ENCODE results near the gene ZPR1. TPM values are rescaled to one million over a fixed set of nuclear protein-coding genes. Genes with fewer than 3 reads are reported as not detected.
"Not testable (repeated sequence)": the region's sequence is repeated elsewhere in the genome, so short reads cannot be mapped to it uniquely, and the experiment has no call there.

Gene ZPR1
- total RNA-seq, 2 experiments from 2014 or later = 53.6 to 57.3 TPM

DNA sequence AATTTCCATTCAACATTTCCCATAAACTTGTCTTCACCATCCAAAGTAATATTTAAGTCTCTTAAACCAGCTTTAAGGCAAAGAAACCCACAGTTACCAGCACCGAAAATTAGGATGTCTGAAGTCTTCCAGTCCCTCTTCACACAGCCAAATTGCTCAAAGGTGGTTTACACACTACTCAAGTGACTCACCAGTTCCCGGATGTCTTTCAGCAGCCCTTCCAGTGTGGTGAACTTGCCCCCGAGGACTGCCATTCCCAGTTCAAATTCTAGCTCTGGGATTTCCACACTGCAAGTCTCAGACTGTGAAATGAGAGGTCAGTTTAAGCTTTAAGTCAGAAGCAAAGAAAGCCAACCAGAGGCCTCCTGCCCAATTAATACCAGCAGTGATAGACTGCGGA, 5.1 kb downstream of the ZPR1 start:
- Mint-ChIP-seq H3K27me3 (no peaks in the 10 kb centered on the region), H3K27ac (no peak overlapping the region), H3K36me3 (peaks cover 58% of the 10 kb centered on the region), H3K4me1 (peaks cover 39% of the 10 kb centered on the region), H3K9me3 (no peaks in the 10 kb centered on the region), H3K4me3 (no peak overlapping the region)
- ATAC-seq (ENCODE audit: low read depth) (no peak), DNase-seq (no peak)
- POLR2A ChIA-PET = interaction anchor here (1.6 kb wide), 1 partner anchor 10 kb away, joined by 8 read pairs; the partner anchor contains the start of gene BUD13

DNA sequence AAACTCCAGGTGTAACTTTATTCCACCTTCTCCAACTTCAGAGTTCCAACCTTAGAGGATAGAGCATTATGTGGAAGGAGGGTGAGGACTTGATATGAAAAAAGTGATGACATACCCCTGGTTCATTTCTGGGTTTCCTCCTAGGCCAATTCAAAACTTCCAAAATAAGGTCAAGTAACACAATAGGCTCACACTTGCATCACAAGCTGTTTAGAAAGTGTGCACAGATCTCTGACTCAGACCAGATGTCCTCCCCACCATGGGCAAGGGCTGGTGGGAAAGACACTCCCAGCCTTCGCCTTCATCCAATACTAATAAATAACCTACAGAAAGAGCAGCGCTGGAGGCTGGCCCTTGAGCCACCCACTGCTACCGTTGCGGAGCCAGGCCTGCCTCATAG, 9.3 kb downstream of the ZPR1 start:
- Mint-ChIP-seq H3K27ac (no peak overlapping the region), H3K4me3 (no peak overlapping the region), H3K27me3 (no peaks in the 10 kb centered on the region), H3K36me3 (peaks cover 55% of the 10 kb centered on the region), H3K4me1 (peaks cover 41% of the 10 kb centered on the region), H3K9me3 (no peaks in the 10 kb centered on the region)
- POLR2A ChIA-PET = interaction anchor here (1.3 to 1.7 kb wide), 2 partner anchors 9 to 11 kb away, joined by 3 to 4 read pairs; partner anchors contain the start of gene ZPR1
- DNase-seq = no peak
- ATAC-seq (ENCODE audit: low read depth) = no peak

DNA sequence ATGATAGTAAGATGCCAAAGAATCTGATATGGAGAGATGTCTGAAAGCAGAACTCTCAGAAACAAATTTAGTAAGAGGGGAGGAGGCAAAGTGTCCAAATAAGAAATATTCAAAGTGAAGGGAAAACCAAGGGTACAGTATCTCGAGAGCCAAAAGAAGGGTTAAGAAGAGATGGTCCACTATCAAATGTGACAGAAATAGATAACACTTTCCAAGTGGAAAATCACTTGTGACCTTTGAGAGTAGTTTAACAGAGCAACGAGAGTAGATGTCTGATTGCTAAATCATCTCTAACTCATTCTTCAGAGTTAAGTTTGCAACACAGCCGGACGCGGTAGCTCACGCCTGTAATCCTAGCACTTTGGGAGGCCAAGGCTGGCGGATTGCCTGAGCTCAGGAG, 10.8 kb downstream of the ZPR1 start:
- H3K36me3 Mint-ChIP-seq = peaks cover 46% of the 10 kb centered on the region
- no peak for ATAC-seq (ENCODE audit: low read depth)
- POLR2A ChIA-PET = interaction anchor here (1.6 kb wide), 1 partner anchor 11 kb away, joined by 6 read pairs; the partner anchor contains the start of gene ZPR1
- no peaks in the 10 kb centered on the region for H3K9me3 Mint-ChIP-seq
- no peak for DNase-seq
- H3K4me3 Mint-ChIP-seq = no peak overlapping the region
- no peaks in the 10 kb centered on the region for H3K27me3 Mint-ChIP-seq
- H3K27ac Mint-ChIP-seq = no peak overlapping the region
- peaks cover 38% of the 10 kb centered on the region for H3K4me1 Mint-ChIP-seq

DNA sequence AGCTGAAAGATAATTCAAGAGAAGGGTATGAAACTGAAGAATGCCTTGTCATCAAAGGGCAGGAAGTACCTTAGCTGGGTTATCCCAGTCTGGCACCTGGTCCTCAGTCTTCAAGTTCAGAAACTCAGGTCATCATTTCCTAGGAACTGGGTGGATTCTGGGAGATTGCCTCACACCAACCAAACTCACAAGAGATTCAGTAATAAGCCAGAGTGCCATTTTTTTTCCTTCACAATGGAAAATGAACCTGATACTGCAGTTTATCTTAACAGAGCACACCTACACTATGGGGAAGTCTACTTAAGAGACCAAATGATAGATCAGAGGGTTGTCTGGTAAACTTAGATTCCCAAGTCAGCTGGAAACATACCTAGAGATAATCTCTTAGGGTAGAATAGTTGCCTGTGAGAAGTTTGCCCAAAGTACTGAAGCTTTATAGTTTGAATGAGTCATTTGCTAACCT, 11.3 kb downstream of the ZPR1 start:
- H3K36me3 Mint-ChIP-seq = peaks cover 45% of the 10 kb centered on the region
- H3K4me1 Mint-ChIP-seq = peaks cover 43% of the 10 kb centered on the region
- H3K27ac Mint-ChIP-seq = no peak overlapping the region

DNA sequence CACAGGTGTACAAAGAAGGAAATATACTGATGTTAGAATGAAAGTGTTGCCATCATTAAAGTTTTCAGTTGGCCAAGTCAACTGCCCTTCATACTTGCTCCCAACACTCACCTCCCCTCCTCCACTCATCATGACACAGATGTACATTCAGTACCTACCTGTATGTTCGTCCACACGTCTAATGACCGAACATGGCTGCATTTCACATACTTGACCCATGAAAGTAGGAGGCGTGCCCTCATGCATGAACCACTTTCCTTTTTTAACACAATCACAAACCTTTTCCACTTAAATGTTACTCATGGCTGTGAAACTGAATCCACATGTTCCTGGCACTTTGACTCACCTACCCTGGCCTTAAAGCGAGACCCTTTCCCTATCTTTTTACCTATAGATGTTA, 11.8 kb downstream of the ZPR1 start:
- POLR2A ChIA-PET = interaction anchor here (0.6 to 1.6 kb wide), 2 partner anchors 12 to 65 kb away, joined by 3 to 6 read pairs; partner anchors contain the start of gene ZPR1
- Mint-ChIP-seq H3K36me3 (peaks cover 40% of the 10 kb centered on the region), H3K4me1 (peaks cover 43% of the 10 kb centered on the region), H3K27ac (no peak overlapping the region), H3K9me3 (no peaks in the 10 kb centered on the region), H3K4me3 (no peak overlapping the region), H3K27me3 (no peaks in the 10 kb centered on the region)
- no peak for ATAC-seq (ENCODE audit: low read depth)
- DNase-seq = no peak

More for the DNA sequence above, 11.3 kb downstream of the ZPR1 start:
- DNase-seq = no peak
- Mint-ChIP-seq H3K27me3 (no peaks in the 10 kb centered on the region), H3K4me3 (no peak overlapping the region), H3K9me3 (no peaks in the 10 kb centered on the region)
- POLR2A ChIA-PET = interaction anchor here (1.6 kb wide), 1 partner anchor 11 kb away, joined by 6 read pairs; the partner anchor contains the start of gene ZPR1
- no peak for ATAC-seq (ENCODE audit: low read depth)

DNA sequence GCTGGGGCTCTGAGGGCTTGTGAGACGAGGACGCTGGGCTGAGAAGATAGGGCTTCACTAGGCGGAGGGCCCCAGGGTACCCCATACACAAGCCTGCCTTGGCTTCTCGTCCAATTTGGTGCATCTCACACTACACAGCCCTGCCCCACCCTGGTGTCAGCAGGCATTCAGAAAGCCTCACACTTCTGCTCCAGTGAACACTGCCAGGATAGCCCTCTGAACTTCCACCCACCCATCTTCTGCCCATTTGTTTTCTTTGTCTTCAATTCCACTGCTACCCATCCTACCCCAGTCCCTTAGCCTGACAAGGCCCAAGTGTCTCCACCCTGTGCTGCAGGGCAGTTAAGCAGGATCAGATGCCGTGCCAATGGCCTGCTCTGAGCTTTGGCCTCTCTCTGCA, 13.2 kb downstream of the ZPR1 start:
- Mint-ChIP-seq H3K4me1 (peaks cover 38% of the 10 kb centered on the region), H3K27ac (peak overlapping the region; percentile 57), H3K36me3 (peaks cover 38% of the 10 kb centered on the region), H3K4me3 (peak overlapping the region; percentile 22), H3K27me3 (no peaks in the 10 kb centered on the region), H3K9me3 (no peaks in the 10 kb centered on the region)
- ATAC-seq (ENCODE audit: low read depth) = no peak
- POLR2A ChIA-PET = interaction anchor here (1.9 to 5.0 kb wide), 2 partner anchors 12 to 79 kb away, joined by 4 to 26 read pairs; partner anchors contain the start of gene ZPR1
- DNase-seq = no peak

DNA sequence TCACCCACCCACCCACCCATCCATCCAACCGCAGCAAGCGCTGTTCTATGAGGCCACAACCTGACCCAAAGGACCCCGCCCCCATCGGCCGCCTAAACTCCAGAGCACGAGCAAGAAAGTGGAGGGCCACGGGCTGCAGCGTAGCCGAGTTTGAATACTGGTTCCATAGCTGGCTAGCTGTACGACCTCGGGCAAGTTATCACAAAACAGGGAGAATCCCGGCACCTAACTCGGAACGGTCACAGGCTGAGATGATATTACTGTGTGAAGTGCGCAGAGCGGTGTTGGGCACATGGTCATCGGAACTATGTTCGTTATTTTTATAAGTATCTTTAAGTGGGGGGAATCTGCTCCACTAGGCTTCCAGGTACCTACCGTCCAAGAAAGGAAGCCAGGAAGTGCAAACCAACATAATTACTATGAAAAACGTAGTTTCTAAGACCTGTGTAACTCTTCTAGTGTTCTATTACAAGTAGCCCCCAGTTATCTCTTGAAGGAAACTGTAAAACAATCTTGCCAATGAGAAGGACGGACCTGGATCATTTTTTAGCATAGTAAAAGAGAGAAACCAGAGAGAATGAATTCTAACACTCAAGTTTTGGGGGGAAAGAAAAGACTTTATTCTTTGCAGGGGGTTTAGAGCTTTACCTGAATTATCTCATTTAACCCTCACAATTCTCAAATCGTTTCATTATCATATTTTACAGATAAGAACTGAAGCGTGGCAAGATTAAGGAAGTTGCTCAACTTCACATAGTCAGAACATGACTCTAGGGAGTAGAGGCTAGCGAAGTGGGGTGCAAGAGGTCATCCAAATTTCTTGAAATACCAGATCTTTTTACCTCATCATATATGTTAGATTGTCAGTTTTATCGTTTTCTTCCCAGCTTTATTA, 14.4 kb downstream of the ZPR1 start:
- Mint-ChIP-seq H3K4me3 (peak overlapping the region; percentile 96), H3K36me3 (peaks cover 32% of the 10 kb centered on the region), H3K27me3 (no peaks in the 10 kb centered on the region), H3K4me1 (peaks cover 38% of the 10 kb centered on the region), H3K9me3 (no peaks in the 10 kb centered on the region), H3K27ac (peak overlapping the region; percentile 95)
- ATAC-seq (ENCODE audit: low read depth) (peak; percentile 34), DNase-seq (no peak)
- POLR2A ChIA-PET = interaction anchor here (1.0 to 5.0 kb wide), 8 partner anchors 10 to 406 kb away, joined by 3 to 26 read pairs (median 6); partner anchors contain the start of genes PAFAH1B2, SIDT2 and ZPR1

DNA sequence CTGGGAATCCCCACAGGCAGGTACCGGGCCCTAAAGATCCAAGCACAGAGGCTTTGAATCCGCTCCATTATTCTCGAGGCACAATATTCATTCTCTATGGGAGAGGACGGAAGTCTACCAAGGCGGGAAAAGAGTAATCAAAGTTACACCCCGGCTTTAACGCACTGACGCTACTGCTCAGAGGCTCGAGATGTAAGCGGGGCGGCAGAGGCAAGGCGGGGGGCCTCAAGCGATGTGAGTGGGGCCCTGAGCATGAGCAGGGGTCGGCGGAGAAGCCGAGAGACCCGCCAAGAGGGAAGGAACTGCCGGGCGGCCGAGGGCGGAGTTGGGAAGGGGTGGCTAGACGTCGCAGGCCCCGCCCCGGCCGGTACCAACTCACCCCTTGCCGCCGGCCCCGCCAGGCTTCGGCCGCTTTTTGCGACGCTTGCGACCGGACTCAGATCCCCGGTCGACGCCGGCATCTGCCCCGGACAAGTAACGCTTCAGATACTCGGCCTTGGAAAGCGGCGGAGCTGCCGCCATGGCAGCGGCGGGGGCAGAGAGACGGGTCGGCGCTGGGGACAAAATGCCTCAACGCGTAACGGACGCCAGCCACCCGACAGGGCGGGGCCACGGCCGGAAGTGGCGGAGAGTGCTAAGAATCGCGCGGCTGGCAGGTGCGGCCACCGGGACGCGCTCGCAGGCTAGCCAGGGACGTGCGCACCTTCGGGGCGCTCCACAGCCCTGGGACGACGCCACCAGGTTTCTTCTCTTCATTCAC, 15.2 kb downstream of the ZPR1 start, which contains the start of gene BUD13:
TSS of gene BUD13 (minus strand) at position 545 of the 760 bp plus-strand sequence. CDS start at position 522, 23 bp downstream.
- Mint-ChIP-seq H3K27ac (peak within 1 kb of the TSS; percentile 95), H3K9me3 (no peaks in the 10 kb centered on the region), H3K4me1 (peaks cover 34% of the 10 kb centered on the region), H3K4me3 (peak within 1 kb of the TSS; percentile 96), H3K36me3 (peaks cover 25% of the 10 kb centered on the region), H3K27me3 (no peaks in the 10 kb centered on the region)
- DNase-seq = peak; percentile 98
- ATAC-seq (ENCODE audit: low read depth) = peak; percentile 92
- POLR2A ChIA-PET = interaction anchor here (0.7 to 5.0 kb wide), 9 partner anchors 10 to 459 kb away, joined by 3 to 26 read pairs (median 5); partner anchors contain the start of genes PAFAH1B2, SIDT2 and ZPR1

DNA sequence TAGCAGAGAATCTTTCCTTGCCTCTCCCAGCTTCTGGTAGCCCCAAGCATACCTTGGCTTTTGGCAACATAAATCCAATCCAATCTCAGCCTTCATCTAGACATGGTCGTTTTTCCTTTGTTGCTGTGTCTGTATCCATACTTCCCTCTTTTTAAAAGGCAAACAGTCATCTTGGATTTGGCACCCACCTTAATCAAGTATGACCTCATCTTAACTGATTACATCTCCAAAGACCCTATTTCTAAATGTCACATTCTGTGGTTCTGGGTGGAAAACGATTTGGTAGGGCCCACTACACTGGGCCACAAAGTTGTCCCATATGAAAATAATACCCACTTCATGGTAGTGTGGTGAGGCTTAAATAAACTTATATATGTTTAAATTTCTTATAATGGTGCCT, 15.9 kb downstream of the ZPR1 start:
- DNase-seq = no peak
- Mint-ChIP-seq H3K36me3 (peaks cover 18% of the 10 kb centered on the region), H3K9me3 (no peaks in the 10 kb centered on the region), H3K4me3 (peak overlapping the region; percentile 96), H3K4me1 (peaks cover 33% of the 10 kb centered on the region), H3K27ac (peak overlapping the region; percentile 95), H3K27me3 (no peaks in the 10 kb centered on the region)
- POLR2A ChIA-PET = interaction anchor here (0.8 to 5.0 kb wide), 5 partner anchors 15 to 459 kb away, joined by 3 to 26 read pairs (median 11); partner anchors contain the start of genes PAFAH1B2 and ZPR1
- no peak for ATAC-seq (ENCODE audit: low read depth)

DNA sequence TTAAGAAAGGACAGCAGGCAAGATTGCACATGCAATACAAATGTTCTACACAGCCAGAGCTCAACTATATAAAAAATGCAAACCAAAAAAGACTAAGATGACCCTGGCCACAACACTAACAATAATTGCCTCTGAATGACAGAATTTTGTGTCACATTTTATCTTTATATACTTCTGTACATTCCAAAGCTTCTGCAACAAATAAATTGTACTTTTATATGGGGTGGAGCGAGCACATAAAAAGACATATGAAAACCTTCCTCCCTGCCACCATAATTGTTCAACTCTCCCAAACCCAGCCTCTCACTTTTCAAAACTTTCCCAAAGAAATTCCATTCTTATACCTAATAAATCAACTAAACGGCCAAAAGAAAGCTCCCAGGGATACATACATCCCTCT, 25.7 kb downstream of the ZPR1 start:
- POLR2A ChIA-PET = no interaction called here
- H3K4me1 Mint-ChIP-seq = peaks cover 2% of the 10 kb centered on the region
- no peak overlapping the region for H3K27ac Mint-ChIP-seq
- H3K9me3 Mint-ChIP-seq = no peaks in the 10 kb centered on the region
- no peak overlapping the region for H3K4me3 Mint-ChIP-seq
- DNase-seq (no peak), ATAC-seq (ENCODE audit: low read depth) (no peak)
- peaks cover 23% of the 10 kb centered on the region for H3K36me3 Mint-ChIP-seq
- H3K27me3 Mint-ChIP-seq = no peaks in the 10 kb centered on the region

DNA sequence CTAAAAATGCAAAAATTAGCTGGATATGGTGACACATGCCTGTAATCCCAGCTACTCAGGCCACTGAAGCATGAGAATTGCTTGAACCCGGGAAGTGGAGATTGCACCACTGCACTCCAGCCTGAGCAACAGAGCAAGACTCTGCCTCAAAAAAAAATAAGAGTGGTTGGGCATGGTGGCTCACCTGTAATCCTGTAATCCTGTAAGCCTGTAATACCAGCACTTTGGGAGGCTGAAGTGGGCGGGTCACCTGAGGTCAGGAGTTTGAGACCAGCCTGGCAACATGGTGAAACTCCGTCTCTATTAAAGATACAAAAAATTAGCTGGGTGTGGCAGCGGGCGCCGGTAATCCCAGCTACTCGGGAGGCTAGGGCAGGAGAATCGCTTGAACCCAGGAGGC, 31.8 kb downstream of the ZPR1 start:
- H3K36me3 Mint-ChIP-seq = peaks cover 33% of the 10 kb centered on the region
- POLR2A ChIA-PET; H3K9me3 Mint-ChIP-seq; ATAC-seq (ENCODE audit: low read depth); H3K27me3 Mint-ChIP-seq; H3K27ac Mint-ChIP-seq; DNase-seq; H3K4me3 Mint-ChIP-seq; H3K4me1 Mint-ChIP-seq: not testable (repeated sequence)

DNA sequence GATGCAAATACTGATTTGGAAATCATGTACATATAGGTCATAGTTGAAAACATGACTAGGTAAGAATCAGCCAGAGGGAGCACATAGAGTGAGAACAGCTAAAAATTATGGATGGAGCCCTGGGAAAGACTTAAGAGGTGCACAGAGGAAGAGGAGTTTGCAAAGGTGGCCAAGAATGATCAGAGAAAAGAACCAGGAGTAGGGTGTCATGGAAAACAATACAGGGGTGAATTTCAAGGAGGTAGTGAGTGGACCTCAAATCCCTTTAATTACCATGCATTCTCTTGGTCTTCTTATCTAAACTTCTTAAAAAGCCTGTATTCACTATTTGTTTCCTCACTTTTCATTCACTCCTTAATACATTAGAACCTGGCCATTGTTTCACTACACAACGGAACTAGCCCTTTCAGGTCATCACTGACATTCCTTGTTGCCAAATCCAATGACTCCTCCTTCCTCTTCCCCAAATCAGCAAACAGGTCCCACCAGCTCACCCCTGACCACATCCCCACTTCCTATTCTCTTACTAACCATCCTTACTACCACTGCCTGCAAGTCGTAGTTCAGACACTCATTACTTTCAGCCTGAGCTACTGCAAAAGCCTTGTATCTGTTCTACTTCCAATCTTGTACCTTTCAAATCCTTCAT, 37.6 kb downstream of the ZPR1 start:
- no peak overlapping the region for H3K27ac Mint-ChIP-seq

More for the DNA sequence above, 37.6 kb downstream of the ZPR1 start:
- Mint-ChIP-seq H3K27me3 (no peaks in the 10 kb centered on the region), H3K4me1 (peaks cover 2% of the 10 kb centered on the region), H3K4me3 (no peak overlapping the region), H3K9me3 (no peaks in the 10 kb centered on the region), H3K36me3 (peaks cover 22% of the 10 kb centered on the region)
- no peak for ATAC-seq (ENCODE audit: low read depth)
- DNase-seq = no peak
- POLR2A ChIA-PET = no interaction called here

All from activated naive CD8-positive, alpha-beta T cell treated with anti-CD3 and anti-CD28 coated beads, Interleukin-2, amount 10 ng/mL, durations not matched to agents 7 days and 5 days (primary cell).